ENCODE results near the gene MYL1.

The MYL1 gene

GRCh38 chr2:210315015-210315788 is at the start of gene MYL1:
Gene MYL1, minus strand, starts transcription at chr2:210315174. Its CDS starts 132 bp downstream, at chr2:210315042.
- DNase-seq = no peak

- no peak for DNase-seq
These were observed 48.9 kb upstream of the MYL1 start for GRCh38 chr2:210363876-210364275.

DNA sequence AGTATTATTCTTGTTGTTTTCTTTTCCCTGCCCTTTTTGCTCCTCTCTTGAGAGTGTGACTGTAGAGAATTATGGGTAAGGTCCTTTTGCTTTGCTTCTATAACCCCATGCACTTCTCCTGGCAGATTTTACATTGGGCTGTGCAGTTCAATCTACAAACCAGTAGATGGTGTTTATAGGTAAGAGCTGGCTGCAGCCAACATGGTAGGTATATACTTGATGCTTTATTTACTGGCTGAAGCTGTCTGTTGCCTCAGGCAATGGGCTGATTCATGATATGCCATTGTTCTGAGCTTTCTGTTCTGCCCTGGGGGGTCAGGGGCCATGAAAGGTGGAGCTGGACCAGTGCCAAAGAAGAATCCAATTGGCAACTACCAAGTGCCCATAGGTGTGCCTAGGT is 48.3 kb upstream of the MYL1 start:
- DNase-seq = no peak

DNA sequence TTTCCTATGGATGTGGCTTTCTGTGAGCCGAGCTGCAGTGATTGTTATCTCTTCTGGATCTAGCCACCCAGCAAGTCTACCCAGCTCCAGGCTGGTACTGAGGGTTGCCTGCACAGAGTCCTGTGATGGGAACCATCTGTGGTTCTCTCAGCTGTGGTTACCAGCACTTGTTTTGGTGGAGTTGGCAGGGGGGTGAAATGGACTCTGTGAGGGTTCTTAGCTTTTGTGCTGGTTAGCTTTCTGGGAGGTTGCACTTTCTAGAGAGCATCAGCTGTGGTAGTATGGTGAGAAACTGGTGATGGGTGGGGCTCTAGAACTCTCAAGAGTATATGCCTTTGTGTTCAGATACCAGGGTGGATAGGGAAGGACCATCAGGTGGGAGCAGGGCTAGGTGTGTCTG is 45.4 kb upstream of the MYL1 start:
- no peak for DNase-seq

DNA sequence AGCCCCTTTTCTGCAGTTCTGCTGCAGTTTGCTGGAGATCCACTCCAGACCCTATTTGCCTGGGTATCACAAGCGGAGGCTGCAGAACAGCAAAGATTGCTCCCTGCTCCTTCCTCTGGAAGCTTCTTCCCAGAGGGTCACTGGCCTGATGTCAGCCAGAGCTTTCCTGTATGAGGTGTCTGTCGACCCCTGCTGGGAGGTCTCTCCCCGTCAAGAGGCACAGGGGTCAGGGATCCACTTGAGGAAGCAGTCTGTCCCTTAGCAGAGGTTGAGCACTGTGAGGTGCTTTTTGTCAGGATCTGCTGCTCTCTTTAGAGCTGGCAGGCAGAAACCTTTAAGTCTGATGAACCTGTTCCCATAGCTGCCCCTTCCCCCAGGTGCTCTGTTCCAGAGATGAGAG is 42.0 kb upstream of the MYL1 start:
- DNase-seq = no peak

DNA sequence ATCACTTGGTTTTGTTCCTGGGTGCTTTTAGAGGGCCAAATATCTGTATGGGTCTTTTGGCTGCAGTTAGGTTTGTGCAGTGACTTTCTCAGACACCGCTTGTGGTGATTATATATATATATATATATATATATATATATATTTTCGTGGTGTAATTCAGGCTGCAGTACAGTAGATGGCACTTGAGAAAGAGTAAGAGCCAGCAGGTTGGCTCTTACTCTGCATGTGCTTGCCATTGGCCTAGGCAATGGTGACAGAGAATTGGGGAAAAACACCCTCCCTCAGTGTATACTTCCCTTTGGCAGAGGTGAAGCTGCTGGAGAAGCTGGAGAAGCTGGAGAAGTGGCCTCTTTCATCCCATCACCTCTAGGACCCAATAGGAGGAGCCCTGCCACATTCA is 22.2 kb upstream of the MYL1 start:
- DNase-seq = no peak

- no peak for DNase-seq
These were observed 9.9 kb upstream of the MYL1 start for GRCh38 chr2:210324906-210325305.

- no peak for DNase-seq
These were observed 9.5 kb upstream of the MYL1 start for GRCh38 chr2:210324458-210324857.

DNA sequence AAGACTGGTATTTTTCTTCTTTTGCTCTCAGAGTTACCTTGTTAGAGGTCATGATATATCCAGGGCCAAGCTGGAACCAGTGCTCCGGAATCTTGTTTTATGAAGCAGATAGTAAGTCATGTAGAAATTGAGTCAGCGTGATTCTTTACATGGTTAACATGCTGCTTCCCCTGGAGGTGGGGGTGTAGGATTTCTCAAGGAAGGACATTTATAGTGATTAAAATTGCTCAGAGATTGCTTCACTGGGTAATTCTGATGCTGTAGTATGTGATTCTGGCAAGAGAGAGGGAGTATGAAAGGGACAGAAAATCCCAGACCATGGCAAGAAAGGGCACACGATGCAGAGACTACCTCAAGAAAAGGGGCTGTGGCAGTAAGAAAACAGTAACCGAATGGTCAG is 8.0 kb upstream of the MYL1 start:
- DNase-seq = no peak

DNA sequence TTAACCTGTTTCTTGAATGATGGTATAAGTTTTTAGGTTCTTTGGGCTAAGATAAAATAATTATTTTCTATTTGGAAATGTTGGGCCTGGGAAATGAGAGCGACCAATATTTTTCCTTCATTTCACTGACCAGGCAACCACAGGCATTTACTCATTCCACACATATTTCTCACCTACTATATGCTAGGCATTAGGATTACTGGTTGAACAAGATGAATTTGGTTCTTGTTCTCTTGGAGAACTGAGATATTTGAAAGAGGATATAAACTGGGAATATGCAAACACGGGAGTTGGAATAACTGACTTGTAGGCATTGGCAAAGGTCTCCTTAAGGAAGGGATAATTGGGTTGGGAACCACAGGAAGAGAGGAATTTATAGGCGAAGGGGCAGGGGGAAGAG is 3.9 kb upstream of the MYL1 start:
- DNase-seq = no peak

GRCh38 chr2:210318486-210318885 is 3.5 kb upstream of the MYL1 start:
- DNase-seq = no peak

DNA sequence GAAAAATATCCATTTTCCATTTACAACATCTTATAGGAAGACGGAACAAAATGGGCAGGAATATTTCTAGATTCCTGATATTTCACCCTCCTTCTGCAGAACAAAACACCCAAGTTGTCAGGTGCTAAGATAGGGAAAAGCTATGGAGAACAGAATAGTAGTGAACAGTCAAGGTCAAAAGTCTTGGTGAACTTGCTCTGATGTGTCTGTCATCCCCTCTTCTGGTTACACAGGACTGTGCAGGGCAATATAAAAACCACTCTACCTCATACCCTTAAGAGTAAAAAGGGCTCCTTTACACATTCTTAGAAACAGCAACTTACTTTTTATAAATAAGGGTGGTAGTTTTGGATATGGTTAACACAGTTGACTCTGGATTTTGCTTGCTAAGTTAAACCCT is 4.4 kb downstream of the MYL1 start:
- no peak for DNase-seq

- DNase-seq = no peak
These were observed 5.3 kb downstream of the MYL1 start for GRCh38 chr2:210309548-210310233.

DNA sequence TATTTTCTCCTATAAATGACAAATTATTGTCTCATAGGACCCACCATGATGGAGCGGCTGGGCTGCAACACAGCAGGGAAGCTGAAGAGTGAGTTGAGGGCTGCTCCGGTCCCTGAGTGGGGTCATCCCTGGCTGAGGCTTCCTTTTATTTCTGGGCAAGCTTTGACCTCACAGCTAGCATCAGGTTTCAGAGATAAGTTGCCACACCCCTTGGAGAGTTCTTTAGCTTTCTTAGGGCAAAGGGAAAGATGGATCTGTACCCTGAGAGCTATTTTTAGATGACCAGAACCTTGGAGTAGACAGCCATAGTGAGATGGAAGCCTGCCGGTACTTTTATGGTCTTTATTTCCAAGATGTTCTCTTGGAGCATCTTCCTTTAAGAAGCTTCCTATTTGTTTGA is 11.5 kb downstream of the MYL1 start:
- no peak for DNase-seq

- no peak for DNase-seq
These were observed 12.6 kb downstream of the MYL1 start for GRCh38 chr2:210302326-210302725.

GRCh38 chr2:210299866-210300373 is 15.1 kb downstream of the MYL1 start:
- DNase-seq = no peak

- no peak for DNase-seq
These were observed 26.6 kb downstream of the MYL1 start for GRCh38 chr2:210288408-210288807.

- no peak for DNase-seq
These were observed 27.7 kb downstream of the MYL1 start for GRCh38 chr2:210287301-210287700.

DNA sequence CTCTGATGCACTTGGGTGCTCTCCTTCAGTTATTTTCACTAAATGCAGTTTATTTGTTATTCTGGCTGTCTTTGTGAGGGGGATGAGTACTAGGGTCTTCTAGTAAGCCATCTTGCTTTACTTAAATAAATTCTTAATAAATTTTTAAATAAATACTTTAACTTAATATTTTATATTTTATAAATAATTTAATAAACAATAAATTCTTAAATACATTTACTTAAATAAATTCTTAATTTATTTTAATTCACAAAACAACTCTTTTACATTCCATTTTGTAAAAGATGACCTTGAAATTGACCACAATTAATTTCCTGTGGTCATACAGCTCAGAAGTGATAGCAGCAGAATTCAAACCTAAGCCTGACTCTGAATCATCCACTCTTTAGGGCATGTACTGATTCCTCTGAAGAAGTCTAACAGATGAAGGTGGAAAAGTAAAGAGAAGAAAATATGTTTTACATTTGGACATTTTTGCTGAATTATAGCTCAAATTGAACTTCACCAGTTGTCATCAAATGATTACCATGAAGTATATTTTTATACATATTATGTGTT is 28.8 kb downstream of the MYL1 start:
- no peak for DNase-seq

DNA sequence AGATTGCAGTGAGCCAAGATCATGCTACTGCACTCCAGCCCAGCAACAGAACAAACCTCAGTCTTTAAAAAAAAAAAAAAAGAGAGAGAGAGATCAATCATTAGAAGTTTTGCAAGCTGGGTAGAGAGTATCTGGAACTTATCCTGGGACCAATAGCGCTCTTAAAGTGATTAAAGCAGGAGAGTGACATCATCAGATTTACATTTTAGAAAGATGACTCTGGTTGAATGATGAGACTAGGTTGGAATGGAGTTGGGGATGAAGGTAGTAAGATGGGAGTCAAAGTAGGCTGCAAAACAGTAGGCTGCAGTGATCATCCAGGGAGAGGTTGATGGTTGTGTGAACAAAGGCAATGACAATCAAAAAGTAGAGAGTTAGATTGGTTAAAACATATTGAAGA is 37.8 kb downstream of the MYL1 start:
- no peak for DNase-seq

GRCh38 chr2:210271300-210271699 is 43.7 kb downstream of the MYL1 start:
- DNase-seq = no peak

DNA sequence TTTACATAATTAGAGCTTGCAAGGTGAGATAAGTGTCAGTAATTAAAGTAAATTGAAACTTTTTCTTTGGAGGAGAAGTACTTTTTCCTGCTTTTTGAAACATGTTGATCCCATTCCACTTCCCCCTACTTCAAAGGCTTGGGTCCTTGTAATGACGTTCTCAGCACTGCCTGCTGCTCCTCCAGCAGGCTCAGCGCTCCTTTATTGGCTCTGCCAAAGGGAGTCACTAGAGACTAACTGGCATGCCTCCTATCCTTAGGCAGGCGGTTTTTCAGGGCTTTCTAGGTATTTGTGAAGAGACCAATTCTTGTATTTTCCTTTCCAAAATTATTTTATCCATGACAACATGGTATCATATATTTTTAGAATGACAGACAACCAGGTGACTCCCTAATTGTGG is 45.8 kb downstream of the MYL1 start:
- DNase-seq = no peak

DNA sequence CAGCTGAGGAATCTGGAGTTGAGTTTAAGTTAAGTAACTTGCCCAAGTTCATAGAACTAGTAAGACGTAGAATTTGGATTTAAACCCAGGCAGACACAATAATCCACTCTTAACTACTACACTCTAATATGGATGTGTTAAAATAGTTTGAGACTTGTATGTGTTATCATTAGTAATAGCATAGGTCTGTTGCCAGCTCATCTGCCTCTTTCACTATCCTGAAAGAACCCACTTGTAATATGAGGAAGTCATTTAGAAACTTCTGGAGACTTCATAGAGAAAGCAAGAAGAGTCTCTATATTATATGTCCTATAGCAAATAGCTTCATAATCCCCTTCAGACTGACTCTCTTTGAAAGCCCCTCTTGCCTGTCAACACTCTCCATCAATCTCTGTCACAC is 46.7 kb downstream of the MYL1 start:
- no peak for DNase-seq

GRCh38 chr2:210267698-210268097 is 47.3 kb downstream of the MYL1 start:
- no peak for DNase-seq

Data from DMS79 treated with DMSO at 0.1 percent for 48 hours (cell line).